Panc1 (cell line): ENCODE results near the gene SIRPA.

Source experiments
- SIN3A ChIP-seq: IDR thresholded peaks from 2 replicates; pipeline ENCODE4 v1.6.1; 2012; ENCODE audit warnings: low read depth, mild to moderate bottlenecking, low read length, moderate library complexity, borderline replicate concordance; ENCODE audit not compliant: insufficient read depth
- TCF7L2 ChIP-seq: IDR thresholded peaks from 2 replicates; pipeline ENCODE4 v1.6.1; 2011; ENCODE audit warnings: mild to moderate bottlenecking, low read depth, low read length, inconsistent platforms
- TF ChIP-seq, protein P1 (sequence below): fragments of 450-650 bp; IDR thresholded peaks from 2 replicates; pipeline ENCODE4 v1.5.1; 2017; ENCODE audit warnings: mild to moderate bottlenecking

DNA sequence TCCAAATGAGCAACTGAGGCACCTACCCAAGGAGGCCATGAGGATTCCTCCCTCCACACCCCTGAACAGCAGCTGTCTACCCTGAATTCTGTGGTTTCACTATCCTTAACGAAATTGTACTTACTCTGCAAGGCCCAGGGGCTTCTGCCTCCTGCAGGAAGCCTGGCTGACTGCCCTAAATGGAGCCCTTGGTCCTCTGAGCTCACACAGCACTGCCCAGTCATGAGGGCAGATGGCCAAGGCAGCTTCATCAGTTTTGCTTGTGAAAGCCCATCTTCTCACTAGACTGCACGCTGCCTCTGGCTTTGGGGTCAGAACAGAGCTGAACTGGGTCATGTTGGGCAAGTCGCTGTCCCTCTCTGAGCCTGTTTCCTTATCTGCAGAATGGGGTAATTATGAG, 26.4 kb upstream of the SIRPA start:
- TF ChIP-seq, protein P1, sequence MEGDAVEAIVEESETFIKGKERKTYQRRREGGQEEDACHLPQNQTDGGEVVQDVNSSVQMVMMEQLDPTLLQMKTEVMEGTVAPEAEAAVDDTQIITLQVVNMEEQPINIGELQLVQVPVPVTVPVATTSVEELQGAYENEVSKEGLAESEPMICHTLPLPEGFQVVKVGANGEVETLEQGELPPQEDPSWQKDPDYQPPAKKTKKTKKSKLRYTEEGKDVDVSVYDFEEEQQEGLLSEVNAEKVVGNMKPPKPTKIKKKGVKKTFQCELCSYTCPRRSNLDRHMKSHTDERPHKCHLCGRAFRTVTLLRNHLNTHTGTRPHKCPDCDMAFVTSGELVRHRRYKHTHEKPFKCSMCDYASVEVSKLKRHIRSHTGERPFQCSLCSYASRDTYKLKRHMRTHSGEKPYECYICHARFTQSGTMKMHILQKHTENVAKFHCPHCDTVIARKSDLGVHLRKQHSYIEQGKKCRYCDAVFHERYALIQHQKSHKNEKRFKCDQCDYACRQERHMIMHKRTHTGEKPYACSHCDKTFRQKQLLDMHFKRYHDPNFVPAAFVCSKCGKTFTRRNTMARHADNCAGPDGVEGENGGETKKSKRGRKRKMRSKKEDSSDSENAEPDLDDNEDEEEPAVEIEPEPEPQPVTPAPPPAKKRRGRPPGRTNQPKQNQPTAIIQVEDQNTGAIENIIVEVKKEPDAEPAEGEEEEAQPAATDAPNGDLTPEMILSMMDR, result no peak
- TF ChIP-seq TCF7L2, result no peak
- no peak for TF ChIP-seq SIN3A
